SK-N-SH treated with all-trans-retinoic acid at 6 μM for 48 hours (cell line): ENCODE data around the gene MED31.
"Not testable (repeated sequence)": the region's sequence is repeated elsewhere in the genome, so short reads cannot be mapped to it uniquely, and the experiment has no call there.

ENCODE experiments used
- ATAC-seq: fragments of 200-7000 bp; cut with Tn5 transposase; 3 replicates; pipeline ENCODE4 v1.9.1; 2020; ENCODE audit warnings: mild to moderate bottlenecking, moderate library complexity
- ARNTL ChIP-seq: fragments of 450-650 bp; formaldehyde crosslinking; IDR thresholded peaks from 2 replicates; pipeline ENCODE4 v1.5.0; 2020; ENCODE audit warnings: low read depth, mild to moderate bottlenecking, moderate library complexity, borderline replicate concordance
- CSDC2 ChIP-seq: fragments of 250-450 bp; sonication (Bioruptor Pico); IDR thresholded peaks from 2 replicates; pipeline ENCODE4 v1.5.0; 2020; ENCODE audit warnings: mild to moderate bottlenecking, moderate library complexity
- ESRRG ChIP-seq: fragments of 250-450 bp; sonication (Bioruptor Pico); IDR thresholded peaks from 2 replicates; pipeline ENCODE4 v1.6.1; 2021; ENCODE audit warnings: mild to moderate bottlenecking
- GLIS3 ChIP-seq: fragments of 250-450 bp; sonication (Bioruptor Pico); IDR thresholded peaks from 2 replicates; pipeline ENCODE4 v1.5.0; 2020; ENCODE audit warnings: mild to moderate bottlenecking, moderate library complexity
- ISL1 ChIP-seq: fragments of 250-450 bp; sonication (Bioruptor Pico); IDR thresholded peaks from 2 replicates; pipeline ENCODE4 v2.1.2; 2022; ENCODE audit warnings: mild to moderate bottlenecking, moderate library complexity
- PPARA ChIP-seq: fragments of 250-450 bp; sonication (Bioruptor Pico); IDR thresholded peaks from 2 replicates; pipeline ENCODE4 v1.5.0; 2020; ENCODE audit warnings: mild to moderate bottlenecking, borderline replicate concordance
- RARB ChIP-seq: fragments of 250-450 bp; sonication (Bioruptor Pico); IDR thresholded peaks from 2 replicates; pipeline ENCODE4 v1.8.0; 2021; ENCODE audit warnings: mild to moderate bottlenecking, moderate library complexity
- SNAI2 ChIP-seq: fragments of 250-450 bp; sonication (Bioruptor Pico); IDR thresholded peaks from 2 replicates; pipeline ENCODE4 v1.5.0; 2020; ENCODE audit warnings: mild to moderate bottlenecking, moderate library complexity
- TCF4 ChIP-seq: fragments of 250-450 bp; sonication (Bioruptor Pico); IDR thresholded peaks from 2 replicates; pipeline ENCODE4 v1.8.0; 2021; ENCODE audit warnings: mild to moderate bottlenecking, moderate library complexity, borderline replicate concordance
- TOX ChIP-seq: fragments of 250-450 bp; sonication (Bioruptor Pico); IDR thresholded peaks from 2 replicates; pipeline ENCODE4 v1.8.0; 2021; ENCODE audit warnings: mild to moderate bottlenecking, moderate library complexity, borderline replicate concordance
- ZC3H10 ChIP-seq: fragments of 250-450 bp; sonication (Bioruptor Pico); IDR thresholded peaks from 2 replicates; pipeline ENCODE4 v1.5.1; 2021; ENCODE audit warnings: mild to moderate bottlenecking, moderate library complexity
- ZFP3 ChIP-seq: fragments of 250-450 bp; sonication (Bioruptor Pico); IDR thresholded peaks from 2 replicates; pipeline ENCODE4 v1.5.0; 2020; ENCODE audit warnings: mild to moderate bottlenecking, moderate library complexity
- ZFP30 ChIP-seq: fragments of 450-650 bp; formaldehyde crosslinking; IDR thresholded peaks from 2 replicates; pipeline ENCODE4 v1.5.0; 2022; ENCODE audit warnings: mild to moderate bottlenecking, moderate library complexity
- ZNF70 ChIP-seq: fragments of 450-650 bp; formaldehyde crosslinking; IDR thresholded peaks from 2 replicates; pipeline ENCODE4 v1.5.0; 2020; ENCODE audit warnings: mild to moderate bottlenecking, moderate library complexity
- ZNF8 ChIP-seq: fragments of 450-650 bp; formaldehyde crosslinking; IDR thresholded peaks from 2 replicates; pipeline ENCODE4 v1.5.0; 2020; ENCODE audit warnings: mild to moderate bottlenecking, moderate library complexity
- TF ChIP-seq, protein P1 (sequence below): fragments of 250-450 bp; sonication (Bioruptor Pico); IDR thresholded peaks from 2 replicates; pipeline ENCODE4 v1.5.0; 2020; ENCODE audit warnings: mild to moderate bottlenecking, moderate library complexity
- TF ChIP-seq, protein P2 (sequence below): fragments of 250-450 bp; sonication (Bioruptor Pico); IDR thresholded peaks from 2 replicates; pipeline ENCODE4 v1.5.1; 2021; ENCODE audit warnings: mild to moderate bottlenecking, moderate library complexity
- TF ChIP-seq, protein P3 (sequence below): fragments of 250-450 bp; sonication (Bioruptor Pico); IDR thresholded peaks from 2 replicates; pipeline ENCODE4 v1.8.0; 2020; ENCODE audit warnings: mild to moderate bottlenecking, moderate library complexity, borderline replicate concordance
- TF ChIP-seq, protein P4 (sequence below): fragments of 250-450 bp; sonication (Bioruptor Pico); IDR thresholded peaks from 2 replicates; pipeline ENCODE4 v1.8.0; 2021; ENCODE audit warnings: low read depth, mild to moderate bottlenecking, moderate library complexity, borderline replicate concordance
- TF ChIP-seq, protein P5 (sequence below): fragments of 250-450 bp; sonication (Bioruptor Pico); IDR thresholded peaks from 2 replicates; pipeline ENCODE4 v1.5.1; 2020; ENCODE audit warnings: low read depth, mild to moderate bottlenecking, moderate library complexity

Gene MED31

DNA sequence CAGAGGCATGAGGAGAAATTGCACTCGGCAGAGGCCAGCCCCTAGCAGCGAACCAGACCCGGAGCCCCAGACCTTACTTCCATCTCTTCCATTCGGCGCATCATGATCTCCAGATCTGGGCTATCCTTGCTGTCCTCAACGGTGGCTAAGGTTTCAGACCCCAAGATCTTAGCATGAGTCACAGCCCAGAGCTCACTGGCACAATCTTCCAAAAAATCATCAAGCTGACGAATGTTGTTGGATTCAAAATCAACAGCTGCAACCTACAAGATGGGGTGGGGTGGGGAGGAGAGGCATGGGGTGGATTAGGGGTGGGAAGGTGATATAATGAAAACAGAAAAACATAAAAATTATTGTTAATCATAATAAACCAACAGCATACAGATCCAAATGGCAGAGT, 55.3 kb downstream of the MED31 start:
- no peak for TF ChIP-seq ZNF8 (CRISPR knock-in tag)
- TF ChIP-seq, protein P1, sequence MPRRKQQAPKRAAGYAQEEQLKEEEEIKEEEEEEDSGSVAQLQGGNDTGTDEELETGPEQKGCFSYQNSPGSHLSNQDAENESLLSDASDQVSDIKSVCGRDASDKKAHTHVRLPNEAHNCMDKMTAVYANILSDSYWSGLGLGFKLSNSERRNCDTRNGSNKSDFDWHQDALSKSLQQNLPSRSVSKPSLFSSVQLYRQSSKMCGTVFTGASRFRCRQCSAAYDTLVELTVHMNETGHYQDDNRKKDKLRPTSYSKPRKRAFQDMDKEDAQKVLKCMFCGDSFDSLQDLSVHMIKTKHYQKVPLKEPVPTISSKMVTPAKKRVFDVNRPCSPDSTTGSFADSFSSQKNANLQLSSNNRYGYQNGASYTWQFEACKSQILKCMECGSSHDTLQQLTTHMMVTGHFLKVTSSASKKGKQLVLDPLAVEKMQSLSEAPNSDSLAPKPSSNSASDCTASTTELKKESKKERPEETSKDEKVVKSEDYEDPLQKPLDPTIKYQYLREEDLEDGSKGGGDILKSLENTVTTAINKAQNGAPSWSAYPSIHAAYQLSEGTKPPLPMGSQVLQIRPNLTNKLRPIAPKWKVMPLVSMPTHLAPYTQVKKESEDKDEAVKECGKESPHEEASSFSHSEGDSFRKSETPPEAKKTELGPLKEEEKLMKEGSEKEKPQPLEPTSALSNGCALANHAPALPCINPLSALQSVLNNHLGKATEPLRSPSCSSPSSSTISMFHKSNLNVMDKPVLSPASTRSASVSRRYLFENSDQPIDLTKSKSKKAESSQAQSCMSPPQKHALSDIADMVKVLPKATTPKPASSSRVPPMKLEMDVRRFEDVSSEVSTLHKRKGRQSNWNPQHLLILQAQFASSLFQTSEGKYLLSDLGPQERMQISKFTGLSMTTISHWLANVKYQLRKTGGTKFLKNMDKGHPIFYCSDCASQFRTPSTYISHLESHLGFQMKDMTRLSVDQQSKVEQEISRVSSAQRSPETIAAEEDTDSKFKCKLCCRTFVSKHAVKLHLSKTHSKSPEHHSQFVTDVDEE (CRISPR knock-in tag) = no peak
- no peak for TF ChIP-seq CSDC2
- TF ChIP-seq ESRRG = no peak
- TF ChIP-seq ZNF70 = no peak
- TF ChIP-seq, protein P2, sequence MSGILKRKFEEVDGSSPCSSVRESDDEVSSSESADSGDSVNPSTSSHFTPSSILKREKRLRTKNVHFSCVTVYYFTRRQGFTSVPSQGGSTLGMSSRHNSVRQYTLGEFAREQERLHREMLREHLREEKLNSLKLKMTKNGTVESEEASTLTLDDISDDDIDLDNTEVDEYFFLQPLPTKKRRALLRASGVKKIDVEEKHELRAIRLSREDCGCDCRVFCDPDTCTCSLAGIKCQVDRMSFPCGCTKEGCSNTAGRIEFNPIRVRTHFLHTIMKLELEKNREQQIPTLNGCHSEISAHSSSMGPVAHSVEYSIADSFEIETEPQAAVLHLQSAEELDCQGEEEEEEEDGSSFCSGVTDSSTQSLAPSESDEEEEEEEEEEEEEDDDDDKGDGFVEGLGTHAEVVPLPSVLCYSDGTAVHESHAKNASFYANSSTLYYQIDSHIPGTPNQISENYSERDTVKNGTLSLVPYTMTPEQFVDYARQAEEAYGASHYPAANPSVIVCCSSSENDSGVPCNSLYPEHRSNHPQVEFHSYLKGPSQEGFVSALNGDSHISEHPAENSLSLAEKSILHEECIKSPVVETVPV (CRISPR knock-in tag) = no peak
- TF ChIP-seq ZC3H10 (CRISPR knock-in tag) = no peak
- no peak for TF ChIP-seq GLIS3 (CRISPR knock-in tag)
- no peak for TF ChIP-seq SNAI2 (CRISPR knock-in tag)
- TF ChIP-seq TCF4 (CRISPR knock-in tag) = no peak
- TF ChIP-seq, protein P3, sequence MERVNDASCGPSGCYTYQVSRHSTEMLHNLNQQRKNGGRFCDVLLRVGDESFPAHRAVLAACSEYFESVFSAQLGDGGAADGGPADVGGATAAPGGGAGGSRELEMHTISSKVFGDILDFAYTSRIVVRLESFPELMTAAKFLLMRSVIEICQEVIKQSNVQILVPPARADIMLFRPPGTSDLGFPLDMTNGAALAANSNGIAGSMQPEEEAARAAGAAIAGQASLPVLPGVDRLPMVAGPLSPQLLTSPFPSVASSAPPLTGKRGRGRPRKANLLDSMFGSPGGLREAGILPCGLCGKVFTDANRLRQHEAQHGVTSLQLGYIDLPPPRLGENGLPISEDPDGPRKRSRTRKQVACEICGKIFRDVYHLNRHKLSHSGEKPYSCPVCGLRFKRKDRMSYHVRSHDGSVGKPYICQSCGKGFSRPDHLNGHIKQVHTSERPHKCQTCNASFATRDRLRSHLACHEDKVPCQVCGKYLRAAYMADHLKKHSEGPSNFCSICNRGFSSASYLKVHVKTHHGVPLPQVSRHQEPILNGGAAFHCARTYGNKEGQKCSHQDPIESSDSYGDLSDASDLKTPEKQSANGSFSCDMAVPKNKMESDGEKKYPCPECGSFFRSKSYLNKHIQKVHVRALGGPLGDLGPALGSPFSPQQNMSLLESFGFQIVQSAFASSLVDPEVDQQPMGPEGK (CRISPR knock-in tag) = no peak
- TF ChIP-seq ZFP3 (CRISPR knock-in tag) = no peak
- no peak for TF ChIP-seq ZFP30 (CRISPR knock-in tag)
- TF ChIP-seq, protein P4, sequence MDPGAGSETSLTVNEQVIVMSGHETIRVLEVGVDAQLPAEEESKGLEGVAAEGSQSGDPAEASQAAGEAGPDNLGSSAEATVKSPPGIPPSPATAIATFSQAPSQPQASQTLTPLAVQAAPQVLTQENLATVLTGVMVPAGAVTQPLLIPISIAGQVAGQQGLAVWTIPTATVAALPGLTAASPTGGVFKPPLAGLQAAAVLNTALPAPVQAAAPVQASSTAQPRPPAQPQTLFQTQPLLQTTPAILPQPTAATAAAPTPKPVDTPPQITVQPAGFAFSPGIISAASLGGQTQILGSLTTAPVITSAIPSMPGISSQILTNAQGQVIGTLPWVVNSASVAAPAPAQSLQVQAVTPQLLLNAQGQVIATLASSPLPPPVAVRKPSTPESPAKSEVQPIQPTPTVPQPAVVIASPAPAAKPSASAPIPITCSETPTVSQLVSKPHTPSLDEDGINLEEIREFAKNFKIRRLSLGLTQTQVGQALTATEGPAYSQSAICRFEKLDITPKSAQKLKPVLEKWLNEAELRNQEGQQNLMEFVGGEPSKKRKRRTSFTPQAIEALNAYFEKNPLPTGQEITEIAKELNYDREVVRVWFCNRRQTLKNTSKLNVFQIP (CRISPR knock-in tag) = no peak
- no peak for TF ChIP-seq ISL1 (CRISPR knock-in tag)
- no peak for TF ChIP-seq TOX (CRISPR knock-in tag)
- TF ChIP-seq PPARA (CRISPR knock-in tag) = no peak
- TF ChIP-seq, protein P5, sequence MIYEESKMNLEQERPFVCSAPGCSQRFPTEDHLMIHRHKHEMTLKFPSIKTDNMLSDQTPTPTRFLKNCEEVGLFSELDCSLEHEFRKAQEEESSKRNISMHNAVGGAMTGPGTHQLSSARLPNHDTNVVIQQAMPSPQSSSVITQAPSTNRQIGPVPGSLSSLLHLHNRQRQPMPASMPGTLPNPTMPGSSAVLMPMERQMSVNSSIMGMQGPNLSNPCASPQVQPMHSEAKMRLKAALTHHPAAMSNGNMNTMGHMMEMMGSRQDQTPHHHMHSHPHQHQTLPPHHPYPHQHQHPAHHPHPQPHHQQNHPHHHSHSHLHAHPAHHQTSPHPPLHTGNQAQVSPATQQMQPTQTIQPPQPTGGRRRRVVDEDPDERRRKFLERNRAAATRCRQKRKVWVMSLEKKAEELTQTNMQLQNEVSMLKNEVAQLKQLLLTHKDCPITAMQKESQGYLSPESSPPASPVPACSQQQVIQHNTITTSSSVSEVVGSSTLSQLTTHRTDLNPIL (CRISPR knock-in tag) = no peak
- no peak for TF ChIP-seq ARNTL
- no peak for TF ChIP-seq RARB (CRISPR knock-in tag)
- no peak for ATAC-seq

DNA sequence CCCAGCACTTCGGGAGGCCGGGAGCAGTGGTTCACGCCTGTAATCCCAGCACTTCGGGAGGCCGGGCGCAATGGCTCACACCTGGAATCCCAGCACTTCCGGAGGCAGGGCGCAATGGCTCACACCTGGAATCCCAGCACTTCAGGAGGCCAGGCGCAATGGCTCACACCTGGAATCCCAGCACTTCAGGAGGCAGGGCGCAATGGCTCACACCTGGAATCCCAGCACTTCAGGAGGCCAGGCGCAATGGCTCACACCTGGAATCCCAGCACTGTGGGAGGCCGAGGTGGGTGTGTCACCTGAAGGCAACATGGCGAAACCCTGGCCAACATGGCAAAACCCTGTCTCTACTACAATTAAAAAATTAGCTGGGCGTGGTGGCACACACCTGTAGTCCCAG, 58.0 kb downstream of the MED31 start:
- not testable (repeated sequence) for ATAC-seq
